Upper lobe of left lung (tissue), 6 donors: ENCODE measurements around the gene ATP10A. TPM values are rescaled to one million over a fixed set of nuclear protein-coding genes. Genes with fewer than 3 reads are reported as not detected.

Experiments used
- ATAC-seq, 2 donors: fragments of 200-7000 bp; cut with Tn5 transposase; one replicate each; pipeline ENCODE4 v1.9.1; 2022; ENCODE audit warnings: mild to moderate bottlenecking in 2 of 2, moderate library complexity in 2 of 2; ENCODE audit not compliant: low FRiP score in 2 of 2
- DNase-seq, 2 donors: peaks; one replicate each; pipeline ENCODE4 v3.0.0-alpha.2; 2019 to 2020
- H3K27ac ChIP-seq, 4 donors: fragments of 200-600 bp; sonication (generic); one replicate each; pipeline ENCODE4 v1.5.1; 2016 to 2019
- H3K27me3 ChIP-seq, 4 donors: fragments of 200-600 bp; sonication (generic); one replicate each; pipeline ENCODE4 v1.5.1; 2017 to 2019
- H3K36me3 ChIP-seq, 4 donors: fragments of 200-600 bp; sonication (generic); one replicate each; pipeline ENCODE4 v1.5.1; 2016 to 2019
- H3K4me1 ChIP-seq, 4 donors: fragments of 200-600 bp; sonication (generic); one replicate each; pipeline ENCODE4 v1.5.1; 2018 to 2019
- H3K4me3 ChIP-seq, 4 donors: fragments of 200-600 bp; sonication (generic); one replicate each; pipeline ENCODE4 v1.5.1; 2017 to 2019; ENCODE audit warnings: mild to moderate bottlenecking in 2 of 4, moderate library complexity in 1 of 4
- H3K9me3 ChIP-seq, 4 donors: fragments of 200-600 bp; sonication (generic); one replicate each; pipeline ENCODE4 v1.5.1; 2018 to 2019
- EP300 ChIP-seq, 4 donors: sonication (generic); formaldehyde crosslinking; IDR thresholded peaks; one replicate each; pipeline ENCODE4 v1.5.1; 2017; ENCODE audit warnings: antibody characterized with exemption in 4 of 4, control low read depth in 2 of 4
- POLR2A ChIP-seq, 4 donors: fragments of 450-650 bp; IDR thresholded peaks; one replicate each; pipeline ENCODE4 v1.5.1; 2016 to 2017; ENCODE audit warnings: antibody characterized with exemption in 4 of 4, mild to moderate bottlenecking in 2 of 4
- POLR2AphosphoS5 ChIP-seq, 2 donors: sonication (generic); formaldehyde crosslinking; IDR thresholded peaks; one replicate each; pipeline ENCODE4 v1.5.1; 2017; ENCODE audit warnings: antibody characterized with exemption in 2 of 2
- WGBS, 2 donors: methylation state at CpG; one replicate each; pipeline ENCODE4 v1.1.5; 2017 to 2018; 5-methylcytosine and 5-hydroxymethylcytosine counted together
- small RNA-seq, 4 donors: library from RNA; depleted of rRNA; stranded (forward); fragments of <200 nt; gene quantifications; one replicate each; pipeline ENCODE3, GENCODE V24; 2016
- total RNA-seq, 6 donors: library from RNA; depleted of rRNA in 4 of 6; stranded (reverse); fragments of >200 nt in 4 of 6; gene quantifications; one replicate each; pipeline versions ENCODE4 v1.1.0 to v1.2.1, GENCODE V29; 2016 to 2021
- TF ChIP-seq, protein P1 (sequence below), 6 experiments: fragments of 450-650 bp in 4 of 6; fragments of 200-600 bp in 2 of 6; sonication (generic) in 2 of 6; IDR thresholded peaks; one replicate each; pipeline ENCODE4 v1.5.1; 2016 to 2019; ENCODE audit warnings: antibody characterized with exemption in 6 of 6
- donor health status: DM: no; HTN: no; CAD: no; lungs with moderate emphysema.
- donor health status: DM: no; HTN: yes; CAD: no; lungs with severe emphysema.

ATP10A gene
- total RNA-seq, 6 donors from 2014 or later = 17.8 to 62.4 (median 32.3) TPM

GRCh38 chr15:25631971-25632370 is 231.2 kb downstream of the ATP10A start:
- no peaks in the 10 kb centered on the region for H3K27me3 ChIP-seq
- no peaks in the 10 kb centered on the region for H3K9me3 ChIP-seq
- no peak overlapping the region for H3K27ac ChIP-seq
- 78 to 80% methylated on average over 8 of the region's 8 CpGs for WGBS, 2 donors
- H3K36me3 ChIP-seq = no peaks in the 10 kb centered on the region
- TF ChIP-seq POLR2A (IDR thresholded peaks at IDR 0.05) (no peak), EP300 (IDR thresholded peaks at IDR 0.05) (no peak), POLR2AphosphoS5 (IDR thresholded peaks at IDR 0.05) (no peak)
- TF ChIP-seq, protein P1, sequence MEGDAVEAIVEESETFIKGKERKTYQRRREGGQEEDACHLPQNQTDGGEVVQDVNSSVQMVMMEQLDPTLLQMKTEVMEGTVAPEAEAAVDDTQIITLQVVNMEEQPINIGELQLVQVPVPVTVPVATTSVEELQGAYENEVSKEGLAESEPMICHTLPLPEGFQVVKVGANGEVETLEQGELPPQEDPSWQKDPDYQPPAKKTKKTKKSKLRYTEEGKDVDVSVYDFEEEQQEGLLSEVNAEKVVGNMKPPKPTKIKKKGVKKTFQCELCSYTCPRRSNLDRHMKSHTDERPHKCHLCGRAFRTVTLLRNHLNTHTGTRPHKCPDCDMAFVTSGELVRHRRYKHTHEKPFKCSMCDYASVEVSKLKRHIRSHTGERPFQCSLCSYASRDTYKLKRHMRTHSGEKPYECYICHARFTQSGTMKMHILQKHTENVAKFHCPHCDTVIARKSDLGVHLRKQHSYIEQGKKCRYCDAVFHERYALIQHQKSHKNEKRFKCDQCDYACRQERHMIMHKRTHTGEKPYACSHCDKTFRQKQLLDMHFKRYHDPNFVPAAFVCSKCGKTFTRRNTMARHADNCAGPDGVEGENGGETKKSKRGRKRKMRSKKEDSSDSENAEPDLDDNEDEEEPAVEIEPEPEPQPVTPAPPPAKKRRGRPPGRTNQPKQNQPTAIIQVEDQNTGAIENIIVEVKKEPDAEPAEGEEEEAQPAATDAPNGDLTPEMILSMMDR (IDR thresholded peaks at IDR 0.05) = no peak
- ATAC-seq = no peak
- H3K4me1 ChIP-seq = no peaks in the 10 kb centered on the region
- H3K4me3 ChIP-seq = no peak overlapping the region
- peak in 1 of 2 donors; percentile 33 for DNase-seq

Small RNA genes within 50 kb of the gene (small RNA-seq; reads per million reads assigned to genes)
- gene MIR4715 (0 reads per million in 4 donors), gene RNA5SP390 (0 reads per million in 4 donors)
